Gastrocnemius medialis (tissue), 4 donors: ENCODE data around the gene DDAH1.

Source experiments
- POLR2A ChIP-seq, 2 donors: fragments of 450-650 bp; IDR thresholded peaks; one replicate each; pipeline ENCODE4 v1.6.1; 2017; ENCODE audit warnings: antibody characterized with exemption in 2 of 2, mild to moderate bottlenecking in 2 of 2, moderate library complexity in 2 of 2
- TF ChIP-seq, protein P1 (sequence below), 5 experiments: fragments of 450-650 bp in 3 of 5; fragments of 200-600 bp in 2 of 5; sonication (generic) in 2 of 5; IDR thresholded peaks in 4 of 5; conservative IDR thresholded peaks in 1 of 5; 1 replicate in 4 of 5; 2 replicates in 1 of 5; pipeline ENCODE4 v1.5.1; 2016 to 2019; ENCODE audit warnings: antibody characterized with exemption in 5 of 5, mild to moderate bottlenecking in 3 of 5, moderate library complexity in 3 of 5

DNA sequence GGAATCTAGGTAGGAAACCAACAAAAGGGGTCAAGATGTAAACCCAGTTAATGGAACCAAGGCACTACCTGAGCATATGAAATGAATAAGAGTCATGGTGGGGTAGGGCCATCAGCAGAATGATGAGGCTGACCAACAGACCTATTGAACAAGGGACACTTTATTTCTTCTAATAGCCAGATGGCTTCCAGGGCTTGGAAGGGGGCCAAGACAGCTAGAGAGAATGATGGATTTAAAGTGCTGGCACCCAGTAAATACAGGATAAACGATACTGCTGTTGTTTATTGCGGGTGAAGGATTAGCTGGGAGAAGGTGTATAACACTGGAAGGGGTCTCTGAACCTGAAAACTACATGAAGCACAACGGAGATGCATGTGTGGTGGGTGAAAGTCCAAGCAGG lies 15.6 kb downstream of the DDAH1 start:
- TF ChIP-seq, protein P1, sequence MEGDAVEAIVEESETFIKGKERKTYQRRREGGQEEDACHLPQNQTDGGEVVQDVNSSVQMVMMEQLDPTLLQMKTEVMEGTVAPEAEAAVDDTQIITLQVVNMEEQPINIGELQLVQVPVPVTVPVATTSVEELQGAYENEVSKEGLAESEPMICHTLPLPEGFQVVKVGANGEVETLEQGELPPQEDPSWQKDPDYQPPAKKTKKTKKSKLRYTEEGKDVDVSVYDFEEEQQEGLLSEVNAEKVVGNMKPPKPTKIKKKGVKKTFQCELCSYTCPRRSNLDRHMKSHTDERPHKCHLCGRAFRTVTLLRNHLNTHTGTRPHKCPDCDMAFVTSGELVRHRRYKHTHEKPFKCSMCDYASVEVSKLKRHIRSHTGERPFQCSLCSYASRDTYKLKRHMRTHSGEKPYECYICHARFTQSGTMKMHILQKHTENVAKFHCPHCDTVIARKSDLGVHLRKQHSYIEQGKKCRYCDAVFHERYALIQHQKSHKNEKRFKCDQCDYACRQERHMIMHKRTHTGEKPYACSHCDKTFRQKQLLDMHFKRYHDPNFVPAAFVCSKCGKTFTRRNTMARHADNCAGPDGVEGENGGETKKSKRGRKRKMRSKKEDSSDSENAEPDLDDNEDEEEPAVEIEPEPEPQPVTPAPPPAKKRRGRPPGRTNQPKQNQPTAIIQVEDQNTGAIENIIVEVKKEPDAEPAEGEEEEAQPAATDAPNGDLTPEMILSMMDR (IDR thresholded peaks at IDR 0.05 in 4 of 5, conservative IDR thresholded peaks at IDR 0.05 in 1 of 5) = no peak
- TF ChIP-seq POLR2A (IDR thresholded peaks at IDR 0.05) = no peak
